Effector CD4-positive, alpha-beta T cell (primary cell): Measurements from ENCODE around the gene RNF125.

ENCODE experiments used
- DNase-seq: peaks from one replicate; pipeline ENCODE4 v3.0.0-alpha.2; 2020

RNF125 gene

GRCh38 chr18:32091724-32092421 lies 73.2 kb downstream of the RNF125 start, which contains the start of gene RNF138:
Gene RNF138 (plus strand): TSS chr18:32091874. CDS start chr18:32092777, 903 bp downstream.
- peak; percentile 85 for DNase-seq

DNA sequence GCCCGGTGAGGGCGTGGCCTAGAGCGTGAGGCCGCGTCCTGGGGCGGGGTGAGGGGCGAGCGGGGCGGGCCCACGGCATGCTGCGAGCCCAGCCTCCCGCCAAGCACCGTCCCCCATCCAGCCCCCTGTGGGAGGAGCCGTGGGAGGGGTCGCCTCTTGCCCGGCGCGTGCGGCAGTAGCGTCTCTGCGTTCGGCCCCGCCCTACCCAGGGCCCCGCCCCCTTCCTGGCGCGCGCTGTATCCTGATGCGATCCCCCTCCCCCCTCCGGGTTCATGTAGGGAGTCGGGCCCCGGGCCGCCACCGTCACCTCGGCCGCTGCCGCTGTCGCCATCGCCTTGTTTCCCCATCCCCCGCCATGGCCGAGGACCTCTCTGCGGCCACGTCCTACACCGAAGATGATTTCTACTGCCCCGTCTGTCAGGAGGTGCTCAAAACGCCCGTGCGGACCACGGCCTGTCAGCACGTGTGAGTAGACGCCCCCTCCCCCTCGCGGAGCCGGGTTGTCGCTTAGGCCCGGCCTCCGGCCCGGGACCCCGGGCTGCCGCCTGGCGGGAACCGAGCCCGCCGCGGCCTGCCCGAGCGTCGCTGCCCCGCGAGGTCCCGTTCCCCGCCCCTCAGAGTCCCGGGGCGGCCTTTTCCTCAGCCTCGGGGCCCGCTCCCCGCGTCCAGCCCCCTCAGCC lies 73.9 kb downstream of the RNF125 start:
- peak; percentile 99 for DNase-seq

GRCh38 chr18:32093102-32093511 lies 74.5 kb downstream of the RNF125 start:
- peak; percentile 17 for DNase-seq

DNA sequence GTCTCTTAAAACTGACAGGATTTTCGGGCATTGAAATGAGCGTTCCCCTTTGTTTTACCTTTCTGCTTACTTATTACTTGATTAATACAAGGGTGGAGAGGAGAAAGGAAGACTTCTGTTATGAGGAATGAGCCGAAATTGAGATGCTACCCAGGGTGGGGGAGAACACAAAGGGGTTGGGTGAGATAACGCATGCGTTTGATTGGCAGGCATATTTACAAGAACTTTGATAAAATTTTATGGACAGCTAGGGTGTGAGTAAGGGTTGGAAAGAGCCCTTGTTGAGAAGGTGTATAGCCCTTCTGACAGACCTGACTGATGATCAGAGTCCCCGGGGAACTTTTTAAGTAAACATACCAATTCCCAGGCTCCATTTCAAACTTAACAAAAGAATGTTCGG lies 74.9 kb downstream of the RNF125 start:
- no peak for DNase-seq

DNA sequence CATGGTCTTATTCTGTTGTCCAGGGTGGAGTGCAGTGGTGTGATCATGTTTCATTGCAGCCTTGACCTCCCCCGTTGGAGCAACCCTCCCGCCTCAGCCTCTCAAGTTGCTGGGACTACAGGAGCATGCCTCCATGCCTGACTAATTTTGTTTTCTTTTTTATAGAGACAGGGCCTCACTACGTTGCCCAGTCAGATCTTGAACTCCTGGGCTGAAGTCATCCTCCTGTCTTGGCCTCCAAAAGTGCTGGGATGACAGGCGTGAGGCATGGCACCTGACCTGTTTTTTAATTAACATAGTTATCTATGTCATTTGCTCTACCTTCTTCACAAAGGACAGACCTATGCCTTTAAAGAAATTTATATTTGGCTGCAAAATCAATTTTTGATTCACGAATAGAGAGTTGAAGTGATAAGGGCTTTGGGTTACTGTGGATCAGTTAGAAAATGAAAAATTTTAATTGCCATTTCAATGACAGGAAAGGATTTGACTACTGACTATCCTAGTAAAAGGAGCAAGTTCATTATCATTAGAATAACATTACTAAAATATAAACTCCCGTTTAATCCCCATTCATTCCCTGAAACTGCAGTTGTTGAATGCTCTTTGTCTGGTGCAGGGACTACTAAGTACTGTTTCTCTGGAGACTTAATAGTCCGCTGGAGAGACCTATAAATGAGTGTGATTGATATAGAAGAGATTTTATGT lies 76.7 kb downstream of the RNF125 start:
- DNase-seq = no peak

GRCh38 chr18:32095900-32096229 lies 77.2 kb downstream of the RNF125 start:
- DNase-seq = no peak

GRCh38 chr18:32096946-32097345 lies 78.3 kb downstream of the RNF125 start:
- DNase-seq = no peak

GRCh38 chr18:32104516-32104915 lies 85.9 kb downstream of the RNF125 start:
- no peak for DNase-seq

DNA sequence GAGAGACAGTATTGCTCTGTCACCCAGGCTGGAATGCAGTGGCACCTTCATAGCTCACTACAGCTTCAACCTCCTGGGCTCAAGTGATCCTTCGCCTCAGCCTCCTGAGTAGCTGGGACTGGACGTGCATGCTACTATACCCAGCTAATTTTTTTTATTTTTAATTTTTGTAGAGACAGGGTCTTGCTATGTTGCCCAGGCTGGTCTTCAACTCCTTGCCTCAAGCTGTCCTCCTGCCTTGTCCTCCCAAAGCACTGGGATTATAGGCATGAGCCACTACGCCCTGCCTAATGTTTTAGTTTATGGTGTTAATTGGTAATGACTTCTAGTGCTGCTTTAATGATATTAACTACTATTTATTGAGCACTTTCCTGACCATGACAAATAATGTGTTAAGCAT lies 91.4 kb downstream of the RNF125 start:
- no peak for DNase-seq

- no peak for DNase-seq
These were observed 93.1 kb downstream of the RNF125 start for GRCh38 chr18:32111706-32112105.

- DNase-seq = no peak
These were observed 94.2 kb downstream of the RNF125 start for GRCh38 chr18:32112826-32113225.

GRCh38 chr18:32114293-32114942 lies 95.8 kb downstream of the RNF125 start:
- no peak for DNase-seq

DNA sequence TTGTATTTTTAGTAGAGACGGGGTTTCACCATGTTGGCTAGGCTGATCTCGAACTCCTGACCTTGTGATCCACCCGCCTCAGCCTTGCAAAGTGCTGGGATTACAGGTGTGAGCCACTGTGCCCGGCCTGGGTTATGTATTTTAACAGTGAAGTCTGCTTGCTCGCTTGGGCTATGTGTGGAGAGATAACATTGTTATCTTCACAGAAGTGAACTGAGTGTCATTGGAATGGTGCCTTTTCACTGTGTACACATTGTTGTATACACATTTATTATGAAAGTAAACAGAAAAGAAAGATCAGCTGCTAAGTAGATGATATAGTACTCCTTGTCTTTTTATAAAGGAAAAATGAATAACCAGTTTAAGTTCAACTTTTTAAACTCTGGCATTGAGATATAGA lies 103.4 kb downstream of the RNF125 start:
- no peak for DNase-seq
